ENCODE measurements around the gene ENC1. TPM values are rescaled to one million over a fixed set of nuclear protein-coding genes. Genes with fewer than 3 reads are reported as not detected.

Gene ENC1
- total and polyA plus RNA-seq, 4 donors: 6.8 to 31.5 (median 18.3) TPM

DNA sequence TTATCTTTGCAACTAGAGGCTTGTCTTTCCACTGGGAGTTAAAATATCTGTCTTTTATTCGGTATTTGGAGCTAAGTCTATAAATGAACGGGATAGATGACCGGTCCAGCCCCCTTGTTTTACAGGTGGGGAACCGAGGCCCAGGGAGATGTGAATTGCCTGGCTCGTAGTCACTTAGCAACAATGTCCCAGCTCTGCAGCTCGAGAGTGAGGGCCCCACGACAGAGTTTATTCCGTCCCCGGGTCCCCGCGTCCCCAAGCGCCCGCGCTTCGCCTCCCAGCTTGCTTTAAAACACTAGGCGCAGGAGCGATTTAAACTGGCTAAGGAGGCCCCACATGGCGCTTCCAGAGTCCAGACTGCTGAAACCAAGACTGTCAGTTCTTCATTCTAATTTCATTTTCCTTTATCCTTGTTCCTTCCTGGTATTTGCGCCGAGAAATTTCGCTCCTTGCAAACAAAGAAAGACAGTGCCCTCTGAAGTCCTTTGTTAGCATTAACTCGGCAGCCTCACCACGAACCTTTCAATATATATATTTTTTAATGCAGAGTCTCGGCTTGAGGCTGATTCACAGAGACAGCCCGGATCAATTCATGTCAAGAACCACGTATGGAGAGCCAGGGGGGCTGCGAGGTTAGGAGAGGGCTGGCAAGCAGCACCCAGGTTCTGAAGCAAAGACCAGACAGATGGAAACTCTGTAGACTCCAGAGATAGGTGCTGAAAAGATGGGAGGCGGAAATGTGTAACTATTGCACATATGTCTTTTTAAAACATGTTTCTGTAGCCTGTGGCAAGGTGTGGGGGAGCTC lies 1.4 kb upstream of the ENC1 start:
- Histone ChIP-seq H3K36me3 (ENCODE audit: control insufficient read depth in 4 of 4, insufficient read depth in 4 of 4, low read length in 4 of 4) (peaks cover 0 to 7% (median 0%) of the 10 kb centered on the region in 4 donors), H3K4me3 (no peak overlapping the region), H3K9ac (ENCODE audit: insufficient read depth in 1 of 2, low read length in 2 of 2) (peak overlapping the region in 1 of 2 donors; percentile 50), H3K9me3 (ENCODE audit: control insufficient read depth in 4 of 4, insufficient read depth in 3 of 4, low read length in 3 of 4) (no peaks in the 10 kb centered on the region), H3K4me1 (ENCODE audit: control insufficient read depth in 5 of 5, insufficient read depth in 5 of 5, low read length in 5 of 5) (peaks cover 0 to 44% (median 15%) of the 10 kb centered on the region in 5 donors), H3K27ac (ENCODE audit: low read depth in 1 of 2, low read length in 1 of 2) (peak overlapping the region in 1 of 2 donors; percentile 96), H3K27me3 (ENCODE audit: control insufficient read depth in 3 of 3, insufficient read depth in 3 of 3, low read length in 2 of 3) (no peaks in the 10 kb centered on the region)
- WGBS, 2 donors: 4 to 5% methylated on average over 28 of the region's 28 CpGs
- DNase-seq: peak; percentile 70 to 94 (median 93)
- peak; percentile 61 for TF ChIP-seq CTCF (IDR thresholded peaks at IDR 0.05; ENCODE audit: control extremely low read depth, extremely low read depth)
- peak; percentile 4 for ATAC-seq (ENCODE audit: insufficient read depth, low FRiP score)

- Histone ChIP-seq H3K4me3 (peak overlapping the region; percentile 82), H3K36me3 (ENCODE audit: control insufficient read depth in 4 of 4, insufficient read depth in 4 of 4, low read length in 4 of 4) (peaks cover 0 to 7% (median 0%) of the 10 kb centered on the region in 4 donors), H3K4me1 (ENCODE audit: control insufficient read depth in 5 of 5, insufficient read depth in 5 of 5, low read length in 5 of 5) (peaks cover 0 to 47% (median 16%) of the 10 kb centered on the region in 5 donors), H3K9me3 (ENCODE audit: control insufficient read depth in 4 of 4, insufficient read depth in 3 of 4, low read length in 3 of 4) (no peaks in the 10 kb centered on the region), H3K27ac (ENCODE audit: low read depth in 1 of 2, low read length in 1 of 2) (peak overlapping the region; percentile 73 to 96), H3K27me3 (ENCODE audit: control insufficient read depth in 3 of 3, insufficient read depth in 3 of 3, low read length in 2 of 3) (no peaks in the 10 kb centered on the region), H3K9ac (ENCODE audit: insufficient read depth in 1 of 2, low read length in 2 of 2) (peak overlapping the region in 1 of 2 donors; percentile 50)
- WGBS, 2 donors: 0% methylated on average over 46 to 47 of the region's 47 CpGs
- DNase-seq (peak; percentile 89 to 91 (median 89)), ATAC-seq (ENCODE audit: insufficient read depth, low FRiP score) (peak; percentile 41)
- TF ChIP-seq CTCF (IDR thresholded peaks at IDR 0.05; ENCODE audit: control extremely low read depth, extremely low read depth): no peak
Observed at GRCh38 chr5:74640954-74641734, 616 bp upstream of the ENC1 start.

- no peak for TF ChIP-seq CTCF (IDR thresholded peaks at IDR 0.05; ENCODE audit: control extremely low read depth, extremely low read depth)
- no peaks in the 10 kb centered on the region for H3K9me3 ChIP-seq (ENCODE audit: control insufficient read depth in 4 of 4, insufficient read depth in 3 of 4, low read length in 3 of 4)
- peak overlapping the region; percentile 82 for H3K4me3 ChIP-seq
- H3K36me3 ChIP-seq (ENCODE audit: control insufficient read depth in 4 of 4, insufficient read depth in 4 of 4, low read length in 4 of 4): peaks cover 0 to 19% (median 9%) of the 10 kb centered on the region in 4 donors
- peak overlapping the region; percentile 73 to 96 for H3K27ac ChIP-seq (ENCODE audit: low read depth in 1 of 2, low read length in 1 of 2)
- H3K9ac ChIP-seq (ENCODE audit: insufficient read depth in 1 of 2, low read length in 2 of 2): peak overlapping the region; percentile 57 to 85
- ATAC-seq (ENCODE audit: insufficient read depth, low FRiP score): peak; percentile 7
- H3K4me1 ChIP-seq (ENCODE audit: control insufficient read depth in 5 of 5, insufficient read depth in 5 of 5, low read length in 5 of 5): peaks cover 0 to 48% (median 20%) of the 10 kb centered on the region in 5 donors
- WGBS, 2 donors: 0 to 1% methylated on average over 55 to 57 of the region's 57 CpGs
- H3K27me3 ChIP-seq (ENCODE audit: control insufficient read depth in 3 of 3, insufficient read depth in 3 of 3, low read length in 2 of 3): no peaks in the 10 kb centered on the region
- DNase-seq: peak in 2 of 3 donors; percentile 44 to 59
Observed at GRCh38 chr5:74639807-74640449, 600 bp downstream of the ENC1 start.

Data from lung (tissue), 12 donors.